OCI-LY3 (cell line): ENCODE results near the gene MSI2.

ENCODE experiments used
- H2AFZ ChIP-seq: fragments of 200-600, 300-600 bp; shearing (Covaris generic); 2 replicates; pipeline ENCODE4 v1.6.0; 2014; ENCODE audit warnings: antibody characterized with exemption, low read depth, low read length
- H3K27ac ChIP-seq: fragments of 200-600, 300-600 bp; sonication (generic); 2 replicates; pipeline ENCODE4 v1.5.1; 2014; ENCODE audit warnings: mild to moderate bottlenecking, low read length, moderate library complexity, mixed read lengths
- H3K27me3 ChIP-seq: fragments of 200-600, 300-600 bp; sonication (generic); 2 replicates; pipeline ENCODE4 v1.6.1; 2014; ENCODE audit warnings: low read depth, low read length, mixed read lengths
- H3K36me3 ChIP-seq: fragments of 200-600, 300-600 bp; sonication (generic); replicated peaks from 2 replicates; pipeline ENCODE3; 2014; ENCODE audit warnings: low read depth, low read length, mixed read lengths
- H3K4me1 ChIP-seq: fragments of 300-600, 200-600 bp; sonication (generic); 2 replicates; pipeline ENCODE4 v1.6.1; 2014; ENCODE audit warnings: low read length, mixed read lengths
- H3K4me2 ChIP-seq: fragments of 200-600, 300-600 bp; sonication (generic); 2 replicates; pipeline ENCODE4 v1.6.1; 2014; ENCODE audit warnings: low read length, mixed read lengths
- H3K4me3 ChIP-seq: fragments of 300-600, 200-600 bp; sonication (generic); 2 replicates; pipeline ENCODE4 v1.5.1; 2014; ENCODE audit warnings: antibody characterized with exemption, mild to moderate bottlenecking, low read length, moderate library complexity
- H3K79me2 ChIP-seq: fragments of 300-600, 200-600 bp; shearing (Covaris generic); 2 replicates; pipeline ENCODE4 v1.6.1; 2014; ENCODE audit warnings: mild to moderate bottlenecking, low read length, mixed read lengths
- H3K9ac ChIP-seq: fragments of 300-600, 200-600 bp; shearing (Covaris generic); 2 replicates; pipeline ENCODE4 v1.6.0; 2014; ENCODE audit warnings: mild to moderate bottlenecking, low read length, moderate library complexity
- H3K9me3 ChIP-seq: fragments of 200-600, 300-600 bp; shearing (Covaris generic); 2 replicates; pipeline ENCODE4 v1.6.1; 2014; ENCODE audit warnings: low read length, mixed read lengths; ENCODE audit not compliant: insufficient read depth
- H4K20me1 ChIP-seq: fragments of 200-600, 300-600 bp; sonication (generic); 2 replicates; pipeline ENCODE4 v1.6.1; 2016; ENCODE audit warnings: low read length, mixed read lengths; ENCODE audit not compliant: insufficient read depth
- CTCF ChIP-seq: fragments of 200-600, 300-600 bp; sonication (generic); IDR thresholded peaks from 2 replicates; pipeline ENCODE4 v1.5.1; 2014; ENCODE audit warnings: antibody characterized with exemption, low read length, low read depth
- EZH2phosphoT487 ChIP-seq: fragments of 200-600 bp; shearing (Covaris generic); IDR thresholded peaks from 2 replicates; pipeline ENCODE4 v1.6.1; 2018; ENCODE audit warnings: antibody characterized with exemption, mixed run types, low read depth

Gene MSI2

DNA sequence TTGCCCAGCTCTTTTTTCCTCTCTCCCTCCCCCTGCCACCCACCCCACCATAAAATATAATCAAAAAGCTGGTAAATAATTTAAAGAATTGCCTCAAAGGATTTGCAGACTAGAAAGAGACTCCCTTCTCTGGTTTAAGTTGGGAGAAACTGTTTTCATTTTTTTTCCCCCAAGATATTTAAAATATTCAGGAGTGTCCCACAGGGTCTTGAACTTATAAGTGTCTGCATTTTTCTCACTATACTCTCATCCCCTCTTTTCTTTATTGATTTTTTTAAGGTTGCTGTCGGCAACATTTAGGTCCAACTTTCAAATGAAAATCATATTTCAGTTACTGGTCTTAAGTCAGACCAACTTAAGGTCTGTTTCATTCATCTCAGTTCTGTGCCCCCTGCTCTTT lies 210.2 kb downstream of the MSI2 start:
- Histone ChIP-seq H4K20me1 (no peaks in the 10 kb centered on the region), H3K4me2 (no peak overlapping the region), H3K27me3 (no peaks in the 10 kb centered on the region), H3K9me3 (no peaks in the 10 kb centered on the region), H3K27ac (no peak overlapping the region), H3K79me2 (peaks cover 37% of the 10 kb centered on the region), H3K4me1 (peaks cover 47% of the 10 kb centered on the region), H3K36me3 (peaks cover 3% of the 10 kb centered on the region), H3K9ac (no peak overlapping the region), H3K4me3 (no peak overlapping the region), H2AFZ (no peak overlapping the region)
- TF ChIP-seq EZH2phosphoT487 (no peak), CTCF (no peak)

DNA sequence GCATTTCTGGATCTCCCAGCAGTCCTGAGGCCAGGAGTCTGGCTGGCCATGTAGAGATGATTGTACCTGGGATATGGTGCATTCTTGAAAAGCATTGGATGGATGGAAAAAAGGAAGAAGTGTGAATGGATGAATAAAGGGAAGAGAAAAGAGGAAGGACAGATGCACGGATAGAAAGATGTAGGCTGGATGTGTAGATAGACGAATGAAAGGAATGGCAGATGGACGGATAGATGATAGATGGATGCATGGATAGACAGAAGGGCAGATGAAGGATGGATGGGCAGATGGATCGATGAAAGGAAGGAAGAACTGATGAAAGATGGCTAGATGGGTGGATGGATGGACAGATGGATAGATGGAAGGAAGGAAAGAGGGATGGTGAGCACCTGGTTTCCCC lies 210.9 kb downstream of the MSI2 start:
- Histone ChIP-seq H3K4me3 (no peak overlapping the region), H3K27me3 (no peaks in the 10 kb centered on the region), H3K36me3 (peaks cover 3% of the 10 kb centered on the region), H3K4me1 (peaks cover 40% of the 10 kb centered on the region), H3K4me2 (no peak overlapping the region), H3K79me2 (peaks cover 30% of the 10 kb centered on the region), H3K9me3 (no peaks in the 10 kb centered on the region), H2AFZ (no peak overlapping the region), H4K20me1 (no peaks in the 10 kb centered on the region), H3K9ac (no peak overlapping the region), H3K27ac (no peak overlapping the region)
- TF ChIP-seq EZH2phosphoT487 = no peak
- no peak for TF ChIP-seq CTCF

DNA sequence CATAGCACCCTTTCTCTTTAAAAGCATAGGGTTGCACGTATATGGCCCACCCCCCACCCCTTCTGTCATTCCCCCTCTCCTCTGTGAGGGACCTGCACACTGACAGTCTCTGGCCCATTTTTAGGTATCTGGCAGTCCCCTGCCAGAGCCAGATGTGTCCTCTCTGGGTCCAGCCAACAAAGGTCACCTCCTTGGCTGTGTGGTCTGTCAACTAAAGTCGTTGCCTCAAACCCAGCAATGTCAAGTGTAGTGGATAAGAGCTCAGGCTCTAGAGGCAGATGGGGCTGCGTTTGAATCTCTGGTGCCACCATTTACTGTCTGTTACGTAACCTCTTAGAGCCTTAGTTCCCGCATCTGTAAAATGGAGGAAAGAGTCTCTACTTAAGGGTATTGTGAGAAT lies 211.5 kb downstream of the MSI2 start:
- H3K4me3 ChIP-seq = no peak overlapping the region
- H3K36me3 ChIP-seq = peaks cover 3% of the 10 kb centered on the region
- no peaks in the 10 kb centered on the region for H3K9me3 ChIP-seq
- no peaks in the 10 kb centered on the region for H4K20me1 ChIP-seq
- no peaks in the 10 kb centered on the region for H3K27me3 ChIP-seq
- H3K4me1 ChIP-seq = peaks cover 34% of the 10 kb centered on the region
- H3K4me2 ChIP-seq = no peak overlapping the region
- no peak overlapping the region for H2AFZ ChIP-seq
- peaks cover 24% of the 10 kb centered on the region for H3K79me2 ChIP-seq
- TF ChIP-seq EZH2phosphoT487 (no peak), CTCF (no peak)
- no peak overlapping the region for H3K27ac ChIP-seq
- no peak overlapping the region for H3K9ac ChIP-seq

DNA sequence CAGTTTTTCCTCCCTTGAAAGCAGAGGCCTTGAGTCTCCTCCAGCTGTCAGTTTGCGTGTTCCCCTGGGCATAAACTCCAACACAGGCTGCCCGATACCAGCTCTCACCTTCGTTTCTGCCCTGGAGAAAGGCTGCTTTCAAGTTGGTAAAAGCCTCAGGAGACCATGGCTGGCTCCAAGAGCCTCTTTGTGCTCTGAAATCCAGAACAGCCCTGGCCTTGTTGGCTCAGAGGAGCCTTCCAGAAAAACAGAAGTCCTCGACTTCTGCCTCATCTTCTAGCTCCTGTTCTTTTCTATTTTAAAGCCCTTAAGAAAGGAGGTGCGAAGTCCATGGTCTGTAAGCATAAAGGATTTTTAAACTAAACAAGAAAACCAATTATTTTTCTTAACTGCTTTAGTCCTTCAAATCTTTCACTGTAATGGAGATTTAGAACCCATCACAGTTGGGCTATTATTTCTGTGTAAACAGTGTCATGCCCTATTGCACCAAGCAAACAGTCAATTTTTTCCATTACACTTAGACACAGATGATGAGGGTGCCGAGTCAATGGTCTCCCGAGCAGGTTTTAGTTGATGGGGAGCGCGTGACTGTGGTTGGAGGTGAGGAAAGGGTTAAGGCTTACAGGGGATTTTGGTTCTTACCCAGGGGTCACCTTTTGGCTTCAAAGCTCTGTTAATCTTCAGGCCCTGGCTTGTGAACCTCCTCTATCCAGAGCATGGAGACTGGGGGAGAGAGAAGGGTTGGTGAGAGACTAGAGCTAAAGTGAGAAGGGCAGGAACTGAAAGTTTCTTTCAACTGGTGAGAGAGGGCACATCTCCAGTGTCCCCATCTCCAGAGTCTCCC lies 212.8 kb downstream of the MSI2 start:
- Histone ChIP-seq H2AFZ (no peak overlapping the region), H3K27ac (no peak overlapping the region), H3K36me3 (peaks cover 3% of the 10 kb centered on the region), H3K9ac (no peak overlapping the region), H3K79me2 (peaks cover 15% of the 10 kb centered on the region), H3K27me3 (no peaks in the 10 kb centered on the region), H3K4me2 (no peak overlapping the region), H3K4me1 (peaks cover 22% of the 10 kb centered on the region), H3K9me3 (no peaks in the 10 kb centered on the region), H4K20me1 (no peaks in the 10 kb centered on the region), H3K4me3 (no peak overlapping the region)
- no peak for TF ChIP-seq EZH2phosphoT487
- TF ChIP-seq CTCF = no peak
